Measurements from ENCODE around the gene PRSS38.

Gene PRSS38

GRCh38 chr1:227883641-227884301, 68.3 kb downstream of the PRSS38 start:
- DNase-seq (ENCODE audit: extremely low read depth in 1 of 2, low read depth in 1 of 2), result no peak

DNA sequence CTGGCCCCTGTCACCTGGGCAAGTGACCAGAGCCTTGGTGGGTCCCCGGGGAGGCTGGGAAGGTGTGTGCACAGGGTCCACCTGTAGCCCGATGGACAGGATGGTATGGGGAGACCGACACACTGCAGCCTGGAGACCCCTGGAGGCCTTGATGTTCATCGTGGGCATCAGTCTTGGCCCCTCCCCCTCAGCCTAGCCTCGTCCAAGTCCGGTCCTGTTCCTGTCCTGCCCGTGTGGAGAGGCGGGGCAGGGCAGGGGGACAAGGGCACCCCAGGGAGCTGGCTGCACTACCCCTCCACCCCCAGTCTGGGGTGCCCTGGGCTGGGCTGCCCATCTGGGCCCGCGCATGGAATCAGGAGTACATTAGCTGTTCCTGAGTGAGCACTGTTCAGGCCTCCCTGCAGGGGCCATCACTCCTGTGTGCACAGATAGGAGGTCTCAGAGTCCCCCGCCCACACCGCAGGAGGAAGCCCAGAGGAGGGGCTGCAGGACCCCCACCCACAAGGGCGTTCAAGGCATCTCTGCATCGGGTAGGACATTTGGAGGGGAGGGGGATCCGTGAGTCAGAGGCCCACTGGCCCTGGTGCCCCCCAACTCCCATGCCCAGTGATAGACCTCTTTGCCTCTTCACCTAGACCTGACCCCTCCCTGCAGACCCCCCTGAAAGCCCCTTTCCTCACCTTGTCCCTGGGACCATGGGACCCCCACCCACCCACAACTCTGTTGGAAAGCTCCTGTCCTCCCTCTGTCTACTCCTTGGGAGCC, 69.1 kb downstream of the PRSS38 start:
- no peak for DNase-seq (ENCODE audit: extremely low read depth in 1 of 2, low read depth in 1 of 2)

- no peak for DNase-seq (ENCODE audit: extremely low read depth in 1 of 2, low read depth in 1 of 2)
These were observed 69.7 kb downstream of the PRSS38 start for GRCh38 chr1:227885135-227885647.

- DNase-seq (ENCODE audit: extremely low read depth in 1 of 2, low read depth in 1 of 2), result no peak
These were observed 70.4 kb downstream of the PRSS38 start for GRCh38 chr1:227885648-227886502.

DNA sequence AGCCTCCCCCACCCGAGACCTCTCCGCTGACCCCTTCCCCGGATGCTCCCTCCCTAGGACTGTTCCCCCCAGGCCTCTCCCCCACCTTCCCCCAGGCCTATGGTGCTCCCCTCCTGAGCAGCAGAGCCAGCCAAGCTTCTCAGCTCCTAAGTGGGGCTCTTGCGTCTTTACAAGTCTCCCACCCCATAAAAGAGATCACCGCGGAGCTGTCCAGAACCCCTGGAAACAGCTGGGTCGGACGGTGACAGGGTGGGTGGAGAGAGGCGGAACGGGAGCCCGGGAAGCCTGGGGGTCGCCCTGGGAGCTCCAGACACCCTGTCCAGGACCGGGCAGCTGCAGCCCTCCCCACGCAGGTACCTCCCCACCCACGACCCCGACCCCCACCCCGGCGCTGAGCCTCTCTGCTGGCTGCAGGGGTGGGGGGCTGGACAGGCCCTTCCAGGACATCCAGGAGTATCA, 71.1 kb downstream of the PRSS38 start:
- DNase-seq (ENCODE audit: extremely low read depth in 1 of 2, low read depth in 1 of 2), result no peak

DNA sequence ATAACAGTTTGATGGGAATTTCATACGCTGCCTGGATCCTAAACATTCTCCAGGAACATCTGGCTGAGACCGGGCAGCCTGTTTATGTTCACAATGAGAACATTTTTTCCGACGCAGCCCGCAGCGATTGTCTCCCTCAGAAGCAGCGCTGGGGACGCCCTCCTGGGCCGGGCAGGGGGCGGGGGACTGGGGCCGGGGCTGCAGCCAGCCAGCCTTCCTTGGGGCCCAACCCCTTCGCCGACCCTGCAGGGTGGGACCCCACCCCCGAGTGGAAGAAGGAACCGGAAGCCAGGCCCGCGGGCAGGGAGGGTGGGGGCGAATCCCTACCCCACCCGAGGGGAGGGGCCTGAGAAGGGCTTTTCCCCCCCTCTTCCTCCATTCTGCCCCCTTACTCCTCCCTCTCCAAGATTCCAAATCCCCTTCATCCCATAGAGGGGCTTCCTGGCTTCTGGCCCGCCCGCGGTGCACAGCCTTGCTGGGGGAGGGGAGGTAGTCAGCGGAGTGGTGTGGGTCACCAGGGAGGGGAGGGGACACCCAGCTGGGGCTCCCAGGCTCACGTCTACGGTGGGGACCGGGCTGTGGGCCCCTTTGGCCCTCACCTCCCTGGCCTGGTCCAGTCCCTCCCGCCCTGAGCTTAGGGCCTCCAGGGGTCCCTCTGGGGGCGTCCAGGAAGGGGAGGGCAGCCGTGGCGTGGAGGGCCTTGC, 71.7 kb downstream of the PRSS38 start:
- DNase-seq (ENCODE audit: extremely low read depth in 1 of 2, low read depth in 1 of 2), result no peak

DNA sequence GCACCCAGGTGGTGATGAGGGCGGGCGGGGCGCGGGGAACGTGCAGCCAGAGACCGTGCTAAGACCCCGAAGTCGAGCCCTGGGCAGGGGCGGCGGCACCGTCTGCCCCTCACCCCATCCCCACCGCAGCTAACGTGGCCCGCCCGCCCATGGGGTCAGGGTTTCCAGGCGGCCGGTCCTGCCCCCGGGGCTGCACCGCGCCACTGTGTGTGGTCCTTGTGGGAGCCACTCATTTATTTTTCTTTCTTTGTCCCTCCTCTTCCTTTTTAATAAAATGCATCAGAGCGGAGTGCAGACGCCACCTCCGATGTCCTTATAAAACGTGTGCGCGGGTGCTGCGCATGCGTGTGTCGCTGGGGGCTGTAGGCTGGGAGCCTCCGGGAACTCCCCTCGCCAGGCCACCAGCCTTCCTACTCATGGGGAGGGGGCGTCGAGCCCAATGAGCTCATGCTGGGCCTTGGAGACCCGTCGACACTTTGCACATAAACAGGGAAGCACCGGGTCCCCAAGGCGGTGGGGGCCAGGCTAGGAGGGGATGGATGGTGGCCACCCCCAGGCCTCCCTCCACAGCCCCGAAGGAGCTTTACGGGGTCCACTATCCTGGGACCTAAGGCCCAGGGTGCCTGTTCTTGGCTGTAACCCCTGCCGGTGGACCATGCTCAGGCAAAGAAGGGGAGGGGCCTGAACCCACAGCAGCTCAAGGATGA, 72.4 kb downstream of the PRSS38 start:
- DNase-seq (ENCODE audit: extremely low read depth in 1 of 2, low read depth in 1 of 2), result no peak

DNA sequence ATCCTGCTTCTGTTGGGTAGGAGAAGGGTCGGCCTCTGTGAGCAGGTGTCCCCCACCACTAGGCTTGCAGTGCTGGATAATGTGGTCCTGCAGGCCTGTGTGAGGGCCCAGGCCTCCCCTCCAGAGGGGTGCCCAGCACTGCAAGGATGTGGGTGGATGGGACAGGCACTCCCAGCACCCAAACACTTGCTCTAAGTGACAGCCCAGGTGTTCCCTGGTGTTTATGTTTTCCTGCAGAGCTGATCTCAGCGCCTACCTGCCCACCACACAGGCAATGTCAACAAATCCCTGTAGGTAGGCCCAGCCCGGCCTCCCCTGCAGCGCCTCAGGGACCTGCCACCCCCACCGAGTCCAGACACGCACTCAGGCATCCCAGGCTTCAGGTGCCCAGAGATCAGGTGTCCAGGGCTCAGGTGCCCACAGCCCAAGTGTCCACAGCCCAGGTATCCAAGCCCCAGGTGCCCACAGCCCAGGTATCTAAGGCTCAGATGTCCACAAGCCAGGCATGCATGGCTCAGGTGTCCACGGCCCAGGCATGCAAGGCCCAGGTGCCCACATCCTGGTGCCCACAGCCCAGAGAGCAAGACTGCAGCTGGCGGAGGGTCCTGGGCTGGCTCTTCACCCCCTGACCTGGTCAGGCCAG, 73.0 kb downstream of the PRSS38 start:
- DNase-seq (ENCODE audit: extremely low read depth in 1 of 2, low read depth in 1 of 2), result no peak

DNA sequence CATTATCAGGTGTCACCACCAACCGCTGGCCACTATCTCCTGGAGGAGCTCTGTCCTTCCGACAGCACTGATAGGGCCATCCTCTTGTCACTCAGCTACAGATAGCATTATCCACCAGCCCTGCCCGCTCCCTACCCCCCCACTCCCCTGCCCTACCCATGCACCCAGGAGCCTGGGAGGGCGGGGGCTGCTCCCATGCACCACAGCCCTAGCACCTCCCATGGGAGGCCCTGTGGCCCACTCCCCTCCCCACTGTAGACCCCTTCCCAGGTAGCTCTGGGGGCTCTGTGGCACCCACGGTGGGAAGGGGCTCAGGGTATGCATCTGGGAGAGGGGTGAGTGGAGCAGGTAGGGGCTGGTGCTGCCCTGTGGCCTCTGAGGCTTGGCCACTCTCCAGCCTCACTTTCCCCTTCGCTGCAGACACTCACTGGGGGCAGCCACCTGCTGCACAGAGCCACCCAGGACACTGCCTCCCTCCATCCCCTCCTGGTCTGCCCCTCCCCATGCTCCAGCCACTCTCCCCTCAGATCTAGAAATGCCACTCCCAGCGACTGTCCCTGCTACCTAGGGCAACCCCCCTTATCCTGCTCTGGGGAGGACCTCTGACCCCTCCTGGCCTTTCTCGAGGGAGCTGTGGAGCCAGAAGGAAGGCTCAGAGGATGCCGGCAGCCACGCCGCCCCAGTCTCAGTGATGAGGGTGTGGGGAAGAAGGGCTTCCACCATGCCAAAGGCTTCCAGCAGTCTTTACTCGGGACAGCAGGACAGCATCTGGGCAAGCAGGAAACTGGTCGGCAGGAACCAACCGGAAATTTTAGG, 73.8 kb downstream of the PRSS38 start:
- no peak for DNase-seq (ENCODE audit: extremely low read depth in 1 of 2, low read depth in 1 of 2)

GRCh38 chr1:227889863-227890405, 74.5 kb downstream of the PRSS38 start:
- DNase-seq (ENCODE audit: extremely low read depth in 1 of 2, low read depth in 1 of 2), result no peak

DNA sequence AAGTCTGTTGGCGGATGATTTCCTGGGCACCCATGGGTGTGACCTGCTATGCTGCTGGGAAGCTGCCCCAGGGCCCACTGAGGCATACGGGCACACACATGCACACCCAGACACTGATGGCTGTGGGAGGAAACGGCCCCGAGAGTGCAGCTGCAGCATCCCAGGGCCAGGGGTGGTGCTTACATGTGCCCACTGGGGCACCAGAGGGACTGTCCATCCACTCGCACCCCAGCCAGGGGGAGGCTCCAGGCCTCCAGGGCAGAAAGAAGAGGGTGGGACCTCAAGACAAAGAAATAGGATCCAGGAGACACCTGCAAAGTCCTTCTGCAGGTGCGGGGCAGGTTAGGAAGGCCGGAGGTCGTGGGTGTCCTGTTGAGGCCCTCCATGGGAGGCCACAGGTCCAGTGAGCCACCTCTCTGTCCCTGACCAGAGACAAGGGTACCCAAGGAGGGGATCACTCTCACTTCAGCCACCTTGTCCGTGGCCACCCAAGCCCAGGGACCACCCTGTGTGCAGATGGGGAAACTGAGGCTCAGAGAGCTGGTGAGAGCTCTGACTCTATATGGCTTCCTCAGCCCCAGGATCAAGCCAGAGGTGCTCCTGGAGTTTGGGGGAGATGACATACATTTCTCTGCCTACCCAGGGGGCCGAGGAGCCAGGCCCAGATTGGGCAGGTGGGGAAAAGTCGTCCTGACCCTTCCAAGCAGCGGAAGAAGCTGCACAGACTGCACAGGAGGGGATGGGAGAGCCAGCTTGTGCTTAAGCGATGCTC, 75.2 kb downstream of the PRSS38 start:
- no peak for DNase-seq (ENCODE audit: extremely low read depth in 1 of 2, low read depth in 1 of 2)

DNA sequence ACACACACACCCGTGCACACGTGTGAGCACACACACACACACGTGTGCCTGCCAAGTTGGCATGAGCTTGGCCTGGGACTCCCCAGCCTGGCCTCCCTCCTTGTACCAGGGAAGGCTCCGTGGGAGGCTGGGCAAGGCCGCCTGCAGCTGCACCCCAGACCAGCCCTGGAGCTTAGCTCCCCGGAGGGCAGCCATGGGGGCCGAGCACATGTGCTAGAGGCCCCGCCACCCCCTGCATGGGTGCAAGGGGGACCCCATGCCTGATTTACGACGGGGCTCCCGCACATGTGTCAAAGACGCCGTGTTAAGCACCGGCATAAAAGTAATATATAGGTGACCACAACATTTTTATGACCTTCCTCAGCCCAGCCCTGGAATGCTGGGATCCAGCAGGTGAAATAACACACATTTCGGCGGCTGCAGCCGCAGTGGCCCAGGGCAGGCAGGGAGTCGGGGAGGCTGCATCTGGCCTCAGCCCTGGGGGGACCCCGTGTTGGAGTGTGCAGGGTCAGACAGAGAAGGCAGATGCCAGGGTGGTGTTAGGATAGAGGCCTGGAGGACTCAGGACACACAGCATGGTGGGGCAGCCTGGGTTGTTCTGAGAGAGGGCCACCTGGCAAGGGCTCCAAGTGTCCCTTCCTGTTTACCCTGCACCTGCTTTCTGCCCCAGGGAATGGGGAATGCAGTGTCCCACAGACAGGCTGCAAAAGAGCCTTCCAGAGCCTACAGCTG, 75.9 kb downstream of the PRSS38 start:
- no peak for DNase-seq (ENCODE audit: extremely low read depth in 1 of 2, low read depth in 1 of 2)

GRCh38 chr1:227891955-227892488, 76.5 kb downstream of the PRSS38 start:
- no peak for DNase-seq (ENCODE audit: extremely low read depth in 1 of 2, low read depth in 1 of 2)

DNA sequence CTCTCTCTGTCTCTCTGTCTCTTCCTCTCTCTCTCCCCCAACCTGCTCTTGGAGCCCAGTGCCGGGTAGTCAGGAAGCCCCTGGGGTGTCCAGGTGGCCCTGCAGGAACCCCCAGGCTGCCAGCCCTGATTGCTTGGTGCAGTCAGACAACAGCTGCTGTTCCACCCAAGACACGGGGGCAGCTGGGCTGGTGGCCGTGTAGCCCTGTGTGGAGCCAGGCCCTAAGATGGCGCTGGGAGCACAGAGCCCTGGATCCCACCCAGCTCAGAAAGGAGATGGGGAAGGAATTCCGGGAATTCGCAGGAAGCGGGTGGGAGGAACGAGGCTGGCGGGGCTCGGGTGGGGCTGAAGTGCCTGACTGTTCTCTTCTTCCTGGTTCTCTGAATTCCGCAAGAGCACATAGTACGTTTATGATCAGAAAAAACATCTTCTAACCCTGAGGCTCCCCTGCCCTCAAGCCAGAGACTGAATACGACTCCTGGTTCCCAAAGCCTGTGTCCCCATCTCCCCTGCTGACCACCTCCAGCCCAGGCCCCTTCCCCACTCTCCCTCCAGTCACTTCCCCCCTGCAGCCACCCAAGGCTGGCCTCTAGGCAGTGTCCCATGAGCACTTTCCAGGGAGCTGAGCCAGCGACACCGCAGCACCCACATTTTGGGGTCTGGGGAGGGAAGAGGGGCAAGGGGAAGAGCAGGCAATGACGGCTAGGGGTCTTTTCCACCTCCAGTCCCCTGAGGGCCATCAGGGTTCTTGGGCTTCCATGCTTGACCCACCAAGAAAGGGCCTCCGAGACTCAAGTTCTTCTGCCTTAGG, 77.2 kb downstream of the PRSS38 start:
- no peak for DNase-seq (ENCODE audit: extremely low read depth in 1 of 2, low read depth in 1 of 2)

GRCh38 chr1:227893300-227893948, 77.9 kb downstream of the PRSS38 start:
- DNase-seq (ENCODE audit: extremely low read depth in 1 of 2, low read depth in 1 of 2), result no peak

All from activated CD8-positive, alpha-beta memory T cell treated with anti-CD3 and anti-CD28 coated beads for 1 hour (primary cell).